Smooth muscle cell (in vitro differentiated cells): ENCODE results near the gene EDC4. TPM values are rescaled to one million over a fixed set of nuclear protein-coding genes. Genes with fewer than 3 reads are reported as not detected.

Experiments used
- DNase-seq: peaks from one replicate; lab custom pipeline; 2025; ENCODE audit not compliant: unreplicated experiment; lab: John Stamatoyannopoulos, UW
- H2AFZ ChIP-seq: fragments of 200-600 bp; sonication (generic); 2 replicates; pipeline ENCODE4 v1.6.0; 2016; ENCODE audit warnings: antibody characterized with exemption, low read depth, mild to moderate bottlenecking
- H3F3A ChIP-seq: fragments of 200-600 bp; sonication (generic); 2 replicates; pipeline ENCODE4 v1.6.0; 2017; ENCODE audit warnings: antibody characterized with exemption, low read depth
- H3K27ac ChIP-seq: fragments of 200-600 bp; sonication (generic); 2 replicates; pipeline ENCODE4 v1.5.1; 2016; ENCODE audit warnings: low read depth, mild to moderate bottlenecking
- H3K27me3 ChIP-seq: fragments of 200-600 bp; sonication (generic); 2 replicates; pipeline ENCODE4 v1.6.1; 2016; ENCODE audit warnings: low read depth, mild to moderate bottlenecking
- H3K36me3 ChIP-seq: fragments of 200-600 bp; sonication (generic); 2 replicates; pipeline ENCODE4 v1.5.1; 2016; ENCODE audit warnings: low read depth
- H3K4me1 ChIP-seq: fragments of 200-600 bp; sonication (generic); 2 replicates; pipeline ENCODE4 v1.5.1; 2016; ENCODE audit warnings: low read depth
- H3K4me2 ChIP-seq: fragments of 200-600 bp; sonication (generic); 2 replicates; pipeline ENCODE4 v1.6.0; 2016; ENCODE audit warnings: mild to moderate bottlenecking
- H3K4me3 ChIP-seq: fragments of 200-600 bp; sonication (generic); 2 replicates; pipeline ENCODE4 v1.5.1; 2016; ENCODE audit warnings: mild to moderate bottlenecking
- H3K79me2 ChIP-seq: fragments of 200-600 bp; sonication (generic); 2 replicates; pipeline ENCODE4 v1.6.0; 2016; ENCODE audit warnings: low read depth, mild to moderate bottlenecking
- H3K9ac ChIP-seq: fragments of 200-600 bp; sonication (generic); 2 replicates; pipeline ENCODE4 v1.6.0; 2016; ENCODE audit warnings: low read depth
- H3K9me3 ChIP-seq: fragments of 200-600 bp; sonication (generic); replicated peaks from 2 replicates; pipeline ENCODE4 v1.5.1; 2016; ENCODE audit warnings: low read depth
- H4K20me1 ChIP-seq: fragments of 200-600 bp; sonication (generic); 2 replicates; pipeline ENCODE4 v1.6.0; 2016; ENCODE audit warnings: low read depth
- CTCF ChIP-seq: fragments of 200-600 bp; sonication (generic); IDR thresholded peaks from 2 replicates; pipeline ENCODE4 v1.5.1; 2017; ENCODE audit warnings: borderline replicate concordance, mild to moderate bottlenecking, antibody characterized with exemption; ENCODE audit not compliant: insufficient read depth, poor library complexity, severe bottlenecking
- WGBS: methylation state at CpG from one replicate; pipeline ENCODE4 v1.1.7; 2016; ENCODE audit warnings: low lambda C conversion rate; 5-methylcytosine and 5-hydroxymethylcytosine counted together
- polyA plus RNA-seq: library from polyadenylated mRNA; unstranded; fragments of >200 nt; fragmentation: Nextera tagmentation; extraction: Ambion mirVana; gene quantifications from 2 replicates; pipeline ENCODE4 v1.2.1, GENCODE V29; 2016
- total RNA-seq: library from RNA; depleted of rRNA; stranded (reverse); fragments of >200 nt; gene quantifications from 2 replicates; pipeline ENCODE4 v1.2.3, GENCODE V29; 2014

EDC4 gene
- total and polyA plus RNA-seq, 2 experiments from 2014 or later: 46.3 to 64.5 TPM

- Histone ChIP-seq H3K4me2 (peak overlapping the region; percentile 91), H3K27me3 (no peaks in the 10 kb centered on the region), H3K36me3 (no peaks in the 10 kb centered on the region), H3K4me1 (peaks cover 12% of the 10 kb centered on the region), H2AFZ (no peak overlapping the region), H3K27ac (peak overlapping the region; percentile 89), H3K79me2 (peaks cover 53% of the 10 kb centered on the region), H3K9me3 (no peaks in the 10 kb centered on the region), H3K9ac (peak overlapping the region; percentile 99), H3F3A (no peaks in the 10 kb centered on the region), H3K4me3 (peak overlapping the region; percentile 96), H4K20me1 (peaks cover 29% of the 10 kb centered on the region)
- WGBS: 35% methylated on average over 14 of the region's 14 CpGs
- TF ChIP-seq CTCF: no peak
- DNase-seq: no peak
These were observed 21.0 kb downstream of the EDC4 start for GRCh38 chr16:67893743-67894399.

- Histone ChIP-seq H3K9ac (no peak overlapping the region), H3K36me3 (no peaks in the 10 kb centered on the region), H2AFZ (no peak overlapping the region), H3K4me3 (no peak overlapping the region), H3K79me2 (peaks cover 73% of the 10 kb centered on the region), H3K27me3 (no peaks in the 10 kb centered on the region), H3K9me3 (no peaks in the 10 kb centered on the region), H3K4me2 (no peak overlapping the region), H4K20me1 (peaks cover 62% of the 10 kb centered on the region), H3K4me1 (peaks cover 10% of the 10 kb centered on the region), H3K27ac (no peak overlapping the region), H3F3A (no peaks in the 10 kb centered on the region)
- TF ChIP-seq CTCF: no peak
- DNase-seq: no peak
- 99% methylated on average over 3 of the region's 3 CpGs for WGBS
These were observed 24.4 kb downstream of the EDC4 start for GRCh38 chr16:67897231-67897630.

GRCh38 chr16:67901734-67902133, 28.9 kb downstream of the EDC4 start:
- peaks cover 51% of the 10 kb centered on the region for H3K79me2 ChIP-seq
- H3K4me1 ChIP-seq: no peaks in the 10 kb centered on the region
- no peak overlapping the region for H3K4me3 ChIP-seq
- no peak for TF ChIP-seq CTCF
- H3K27me3 ChIP-seq: no peaks in the 10 kb centered on the region
- H4K20me1 ChIP-seq: peaks cover 86% of the 10 kb centered on the region
- no peak overlapping the region for H3K9ac ChIP-seq
- no peak overlapping the region for H2AFZ ChIP-seq
- WGBS: 94% methylated on average over 5 of the region's 5 CpGs
- no peaks in the 10 kb centered on the region for H3K36me3 ChIP-seq
- no peak overlapping the region for H3K4me2 ChIP-seq
- H3K27ac ChIP-seq: no peak overlapping the region
- DNase-seq: no peak
- no peaks in the 10 kb centered on the region for H3K9me3 ChIP-seq
- no peaks in the 10 kb centered on the region for H3F3A ChIP-seq

GRCh38 chr16:67902831-67903230, 30.0 kb downstream of the EDC4 start:
- no peak overlapping the region for H3K4me2 ChIP-seq
- TF ChIP-seq CTCF: no peak
- H3K9ac ChIP-seq: no peak overlapping the region
- H3K4me1 ChIP-seq: no peaks in the 10 kb centered on the region
- no peaks in the 10 kb centered on the region for H3K9me3 ChIP-seq
- H3F3A ChIP-seq: no peaks in the 10 kb centered on the region
- H3K4me3 ChIP-seq: no peak overlapping the region
- no peak overlapping the region for H3K27ac ChIP-seq
- no peak overlapping the region for H2AFZ ChIP-seq
- peaks cover 83% of the 10 kb centered on the region for H4K20me1 ChIP-seq
- no peaks in the 10 kb centered on the region for H3K36me3 ChIP-seq
- peaks cover 40% of the 10 kb centered on the region for H3K79me2 ChIP-seq
- H3K27me3 ChIP-seq: no peaks in the 10 kb centered on the region
- no peak for DNase-seq
- 98% methylated on average over 4 of the region's 4 CpGs for WGBS
